ENCODE data around the gene ARFGEF3. TPM values are rescaled to one million over a fixed set of nuclear protein-coding genes. Genes with fewer than 3 reads are reported as not detected.

ARFGEF3 gene
- total and polyA plus RNA-seq, 7 donors = 1.5 to 5.2 (median 3.5) TPM

GRCh38 chr6:138336221-138336620, 174.5 kb downstream of the ARFGEF3 start:
- Histone ChIP-seq H3K36me3 (no peaks in the 10 kb centered on the region), H3K27me3 (no peaks in the 10 kb centered on the region), H3K27ac (no peak overlapping the region), H3K9me3 (no peaks in the 10 kb centered on the region), H3K4me3 (no peak overlapping the region), H3K4me1 (no peaks in the 10 kb centered on the region)
- WGBS, 2 donors = 92 to 95% methylated on average over 8 of the region's 8 CpGs
- TF ChIP-seq POLR2A (IDR thresholded peaks at IDR 0.05) (no peak), POLR2AphosphoS5 (IDR thresholded peaks at IDR 0.05) (no peak), CTCF (IDR thresholded peaks at IDR 0.05) (no peak), EP300 (IDR thresholded peaks at IDR 0.05) (no peak)
- intact Hi-C loops (cut with DNase I) = no loop called here
- no peak for DNase-seq

- no peak overlapping the region for H3K27ac ChIP-seq
- no peaks in the 10 kb centered on the region for H3K36me3 ChIP-seq
- no peaks in the 10 kb centered on the region for H3K4me1 ChIP-seq
- H3K27me3 ChIP-seq = no peaks in the 10 kb centered on the region
- no peaks in the 10 kb centered on the region for H3K9me3 ChIP-seq
- no peak overlapping the region for H3K4me3 ChIP-seq
- no peak for DNase-seq
- intact Hi-C loops (cut with DNase I) = no loop called here
- no peak for TF ChIP-seq POLR2A (IDR thresholded peaks at IDR 0.05)
- no peak for TF ChIP-seq EP300 (IDR thresholded peaks at IDR 0.05)
- TF ChIP-seq CTCF (IDR thresholded peaks at IDR 0.05) = no peak
- no peak for TF ChIP-seq POLR2AphosphoS5 (IDR thresholded peaks at IDR 0.05)
- 94 to 96% methylated on average over 4 of the region's 4 CpGs for WGBS, 2 donors
Observed at GRCh38 chr6:138337076-138337475, 175.3 kb downstream of the ARFGEF3 start.

DNA sequence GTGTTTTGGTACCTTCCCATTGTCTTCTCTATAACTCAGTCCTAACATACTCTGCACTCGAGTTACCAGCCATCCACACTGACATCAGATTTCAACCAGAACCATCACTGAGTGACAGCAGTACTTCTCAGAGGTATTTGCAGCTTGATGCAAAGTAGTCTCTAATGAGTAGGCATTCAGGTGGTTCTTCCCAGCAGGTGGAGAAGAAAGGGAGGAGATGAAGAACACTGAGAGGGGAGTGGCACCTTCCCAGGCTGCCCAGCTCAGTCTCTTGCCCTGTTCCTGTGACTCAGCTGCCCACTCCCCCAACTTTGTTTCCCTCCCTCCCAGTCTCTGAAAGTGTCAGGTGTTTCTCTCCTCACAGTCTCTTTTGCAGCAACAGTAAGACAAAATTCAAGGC, 177.3 kb downstream of the ARFGEF3 start:
- 71 to 86% methylated on average over 1 of the region's 1 CpG for WGBS, 2 donors
- Histone ChIP-seq H3K36me3 (no peaks in the 10 kb centered on the region), H3K27me3 (no peaks in the 10 kb centered on the region), H3K4me1 (no peaks in the 10 kb centered on the region), H3K4me3 (no peak overlapping the region), H3K9me3 (no peaks in the 10 kb centered on the region), H3K27ac (no peak overlapping the region)
- intact Hi-C loops (cut with DNase I) = no loop called here
- no peak for DNase-seq
- TF ChIP-seq CTCF (IDR thresholded peaks at IDR 0.05) (no peak), POLR2AphosphoS5 (IDR thresholded peaks at IDR 0.05) (no peak)

GRCh38 chr6:138341176-138341575, 179.4 kb downstream of the ARFGEF3 start:
- 82 to 93% methylated on average over 1 of the region's 1 CpG for WGBS, 2 donors
- Histone ChIP-seq H3K4me1 (no peaks in the 10 kb centered on the region), H3K4me3 (no peak overlapping the region), H3K27ac (no peak overlapping the region), H3K36me3 (no peaks in the 10 kb centered on the region), H3K27me3 (no peaks in the 10 kb centered on the region), H3K9me3 (no peaks in the 10 kb centered on the region)
- TF ChIP-seq CTCF (IDR thresholded peaks at IDR 0.05) (no peak), EP300 (IDR thresholded peaks at IDR 0.05) (no peak), POLR2A (IDR thresholded peaks at IDR 0.05) (no peak), POLR2AphosphoS5 (IDR thresholded peaks at IDR 0.05) (no peak)
- intact Hi-C loops (cut with DNase I) = no loop called here
- DNase-seq = no peak

GRCh38 chr6:138343112-138343511, 181.4 kb downstream of the ARFGEF3 start:
- Histone ChIP-seq H3K4me1 (peaks cover 0 to 9% (median 3%) of the 10 kb centered on the region in 4 donors), H3K9me3 (no peaks in the 10 kb centered on the region), H3K27me3 (no peaks in the 10 kb centered on the region), H3K36me3 (no peaks in the 10 kb centered on the region), H3K4me3 (no peak overlapping the region), H3K27ac (no peak overlapping the region)
- no peak for DNase-seq
- TF ChIP-seq POLR2AphosphoS5 (IDR thresholded peaks at IDR 0.05) (no peak), POLR2A (IDR thresholded peaks at IDR 0.05) (no peak)
- intact Hi-C loops (cut with DNase I) = no loop called here
